ENCODE results near the gene GDI2.

Gene GDI2

DNA sequence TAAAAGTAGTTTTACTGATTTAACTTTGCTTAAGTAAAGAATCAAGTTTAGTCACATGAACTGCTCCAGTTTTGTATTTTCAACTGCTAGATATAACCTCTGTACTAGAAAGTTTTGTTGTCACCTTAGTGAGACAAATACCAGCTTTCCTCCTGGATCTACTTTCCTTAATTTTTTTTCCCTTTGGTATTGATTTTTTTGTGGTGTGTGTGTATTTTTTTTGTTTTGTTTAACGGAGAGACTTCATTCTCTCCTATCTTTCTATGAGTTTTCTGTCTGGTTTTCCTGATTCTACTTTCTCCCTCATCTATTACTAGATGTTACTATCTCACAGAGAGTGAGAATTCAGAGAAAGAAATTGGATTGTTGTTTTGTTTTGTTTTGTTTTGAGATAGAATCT, 76.6 kb downstream of the GDI2 start:
- DNase-seq: no peak

DNA sequence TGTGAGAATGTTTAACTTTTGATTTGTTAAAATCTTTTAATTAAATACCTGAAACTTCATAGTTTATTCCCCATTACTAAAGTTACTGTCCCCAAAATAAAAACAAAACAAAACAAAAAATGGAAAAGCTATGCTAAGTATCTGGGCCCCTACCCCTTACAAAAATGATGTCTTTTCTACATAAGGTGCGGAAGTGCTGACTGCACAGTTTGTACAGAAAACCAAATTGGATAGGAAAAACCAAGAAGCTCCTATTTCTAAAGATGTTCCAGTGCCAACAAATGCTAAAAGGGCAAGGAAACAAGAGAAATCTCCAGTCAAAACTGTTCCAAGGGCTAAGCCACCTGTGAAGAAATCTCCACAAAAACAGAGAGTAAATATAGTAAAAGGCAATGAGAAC, 78.1 kb downstream of the GDI2 start:
- no peak for DNase-seq

DNA sequence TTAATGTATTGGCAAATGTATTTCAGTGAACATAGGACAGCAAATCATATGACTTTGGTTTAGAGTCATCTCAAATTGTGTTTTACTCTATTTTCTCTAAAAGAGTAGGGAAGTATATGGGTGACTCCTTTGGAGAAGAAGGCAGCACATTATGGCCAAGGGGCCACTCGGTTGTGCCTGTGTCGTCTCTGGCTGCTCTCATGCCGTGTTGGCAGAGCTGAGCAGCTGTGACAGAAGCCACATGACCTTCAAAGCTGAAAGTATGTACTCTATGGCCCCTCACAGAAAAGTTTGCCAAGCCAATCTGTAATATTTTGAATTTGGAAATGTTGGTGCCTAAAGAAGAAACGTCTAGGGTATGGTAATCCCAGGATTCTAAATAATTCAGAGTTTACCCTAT, 81.1 kb downstream of the GDI2 start:
- no peak for DNase-seq

DNA sequence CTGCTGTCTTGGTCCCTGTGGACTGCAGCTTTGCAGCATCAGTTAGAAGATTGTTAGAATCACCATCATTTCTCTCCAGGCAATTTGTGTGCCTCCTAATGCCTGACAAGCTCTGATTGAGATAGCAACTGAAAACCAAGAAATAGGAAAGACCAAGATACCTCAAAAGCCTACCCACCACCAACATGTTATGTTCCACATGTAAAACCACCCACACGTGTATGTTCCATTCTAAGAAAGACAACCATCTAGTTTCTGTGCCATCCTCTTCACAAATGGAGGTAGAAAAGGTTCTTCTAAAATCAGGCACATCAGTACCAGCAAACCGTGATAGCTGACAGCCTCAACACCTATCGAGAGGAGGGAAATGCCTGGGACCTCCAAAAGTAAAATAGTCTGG, 81.7 kb downstream of the GDI2 start:
- no peak for DNase-seq

DNA sequence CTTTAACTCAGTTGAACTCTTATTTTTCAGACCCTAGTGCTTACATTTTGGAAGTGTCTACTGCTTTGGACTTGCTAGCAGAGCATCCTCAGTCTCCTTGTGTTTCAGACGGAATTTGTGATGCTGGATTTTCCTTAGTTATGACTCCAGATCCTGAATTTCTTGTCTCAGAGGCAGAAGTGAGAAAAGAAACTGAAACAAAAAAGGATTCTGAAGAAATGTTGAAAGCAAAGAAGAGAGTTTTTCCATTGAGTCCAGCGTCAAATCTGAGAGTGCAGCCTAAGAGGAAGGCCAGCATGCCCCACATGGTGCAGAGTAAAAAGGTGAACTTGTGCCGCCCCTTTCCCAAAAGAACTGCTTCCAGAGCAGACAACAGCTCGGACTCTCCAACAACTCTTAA, 82.5 kb downstream of the GDI2 start:
- DNase-seq: no peak

DNA sequence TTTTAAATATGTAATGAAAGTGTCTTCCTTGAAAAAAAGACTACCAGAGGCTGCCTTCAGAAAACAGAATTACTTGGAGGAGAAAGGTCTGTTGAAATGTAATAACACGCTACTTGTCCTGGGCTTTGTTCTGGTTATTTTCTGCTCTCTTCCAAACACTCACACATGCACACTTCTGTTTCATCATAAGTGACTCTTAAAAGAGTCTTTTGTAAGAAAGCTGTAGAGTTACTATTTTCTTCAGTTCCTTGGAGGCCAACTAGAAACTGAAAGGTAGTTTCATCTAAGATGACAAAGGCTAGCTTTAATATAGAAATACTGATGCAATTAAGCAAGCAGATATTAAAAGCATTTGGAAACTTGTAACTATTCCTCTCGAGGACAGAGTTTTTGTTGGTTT, 89.5 kb downstream of the GDI2 start:
- DNase-seq: no peak

- no peak for DNase-seq
These were observed 93.1 kb downstream of the GDI2 start for GRCh38 chr10:5720182-5720581.

DNA sequence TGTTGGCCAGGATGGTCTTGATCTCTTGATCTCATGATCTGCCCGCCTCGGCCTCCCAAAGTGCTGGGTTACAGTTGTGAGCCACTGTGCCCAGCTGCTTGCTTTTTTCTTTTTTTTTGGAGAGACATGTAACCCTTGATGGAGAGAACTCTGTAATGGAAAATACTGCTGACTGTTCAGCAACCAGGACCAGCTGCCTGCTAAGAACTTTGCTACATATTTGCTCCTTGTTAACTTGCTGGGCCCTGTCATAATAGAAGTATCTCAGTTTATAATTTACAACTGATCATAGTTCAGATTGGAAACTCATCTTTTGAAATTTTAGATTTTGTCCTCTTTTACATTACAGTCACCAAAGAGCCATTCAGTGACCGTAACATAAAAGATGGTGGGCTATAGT, 93.7 kb downstream of the GDI2 start:
- no peak for DNase-seq

Measured in activated naive CD4-positive, alpha-beta T cell treated with Interleukin-2 at 50 U/mL for 16 hours (primary cell).